Measurements from ENCODE around the gene PJA2.
"Not testable (repeated sequence)": the region's sequence is repeated elsewhere in the genome, so short reads cannot be mapped to it uniquely, and the experiment has no call there.

PJA2 gene

DNA sequence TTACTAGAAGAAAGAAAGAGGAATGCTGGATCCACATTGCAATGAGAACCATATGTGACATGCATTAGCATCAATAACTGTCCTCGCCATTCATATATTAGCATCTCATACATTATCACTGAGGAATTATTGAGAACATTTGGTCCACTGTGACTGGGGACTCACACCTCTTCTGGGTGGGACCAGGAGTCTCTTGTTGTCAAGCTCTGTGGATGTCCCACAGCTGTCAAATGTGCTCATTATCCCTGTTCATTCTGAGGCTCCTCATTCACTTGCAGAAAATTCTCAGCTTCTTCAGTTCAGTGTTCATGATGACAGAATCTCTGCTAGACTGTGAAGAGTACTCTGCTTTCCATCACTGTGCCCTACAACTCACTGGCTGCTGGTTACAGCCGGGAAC, 109.4 kb downstream of the PJA2 start:
- no peak for DNase-seq

DNA sequence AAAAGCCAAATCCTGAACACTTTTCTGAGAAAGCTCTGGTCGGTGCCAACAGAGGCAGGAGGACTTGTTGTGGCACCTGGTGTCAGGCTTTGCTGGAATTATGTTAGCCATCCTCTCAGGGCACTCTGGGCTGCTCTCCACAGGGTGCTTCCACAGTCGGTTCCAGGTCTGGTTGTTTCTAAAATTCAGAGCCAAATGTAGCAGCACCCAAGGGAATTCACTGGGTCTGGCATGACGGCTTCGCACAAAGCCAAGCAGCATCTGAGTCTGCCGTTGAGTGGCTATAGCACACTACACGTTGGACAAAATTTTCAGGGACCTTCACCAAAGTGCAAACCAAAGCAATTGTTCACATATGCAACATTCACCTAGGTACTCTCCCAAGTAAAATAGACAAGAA, 110.2 kb downstream of the PJA2 start:
- DNase-seq = no peak

GRCh38 chr5:109298794-109299193, 111.0 kb downstream of the PJA2 start:
- no peak for DNase-seq

- DNase-seq = no peak
Measured at GRCh38 chr5:109297900-109298299, 111.9 kb downstream of the PJA2 start.

GRCh38 chr5:109291090-109291489, 118.7 kb downstream of the PJA2 start:
- no peak for DNase-seq

DNA sequence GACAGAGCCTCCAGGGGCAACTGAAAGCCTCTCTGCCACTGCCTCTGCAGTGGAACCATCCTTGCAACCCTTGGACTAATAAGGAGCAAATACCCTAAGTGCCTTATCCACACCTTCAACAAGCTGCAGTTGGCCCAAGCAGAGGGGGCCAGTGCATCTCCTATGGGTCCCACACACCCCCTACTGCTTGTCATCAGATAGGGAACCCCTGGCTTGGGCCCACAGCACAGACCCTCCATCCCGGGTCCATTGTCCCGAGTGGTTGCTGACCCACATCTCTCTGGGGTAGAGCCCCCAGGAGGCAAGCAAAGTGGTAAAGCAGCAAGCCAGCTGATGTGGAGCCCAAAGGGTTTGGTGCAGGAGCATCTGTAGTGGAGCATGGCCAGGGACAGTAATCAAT, 119.5 kb downstream of the PJA2 start:
- DNase-seq = no peak

GRCh38 chr5:109286628-109287027, 123.1 kb downstream of the PJA2 start:
- DNase-seq = not testable (repeated sequence)

Data from right forelimb (tissue), 1 donor.